IMR-90 (cell line): ENCODE measurements around the gene MCTP2. TPM values are rescaled to one million over a fixed set of nuclear protein-coding genes. Genes with fewer than 3 reads are reported as not detected.

ENCODE experiments used
- ATAC-seq: fragments of 200-7000 bp; cut with Tn5 transposase; 2 replicates; pipeline ENCODE4 v1.9.1; 2020; ENCODE audit warnings: low read depth, mild to moderate bottlenecking, moderate library complexity
- BruUV-seq: library from RNA; stranded (reverse); fragments of 400-500 nt; replicated peaks from 2 replicates; lab custom pipeline; 2021; lab: Mats Ljungman, UMichigan
- CTCF ChIA-PET: fragments of 300-600 bp; formaldehyde crosslinking; extraction: SDS; loops from one replicate; lab custom pipeline; 2021; ENCODE audit warnings: antibody characterized with exemption; lab: Yijun Ruan, JAX
- POLR2A ChIA-PET: fragments of 300-600 bp; sonication (Branson Sonifier 250); formaldehyde crosslinking; loops from one replicate; lab custom pipeline; 2022; ENCODE audit warnings: antibody characterized with exemption; ENCODE audit not compliant: unreplicated experiment; lab: Charles Lee
- DNase-seq: peaks from one replicate; pipeline ENCODE4 v3.0.0; 2013
- H2AFZ ChIP-seq: replicated peaks from 2 replicates; pipeline ENCODE3; 2013; ENCODE audit warnings: low read length, mild to moderate bottlenecking; ENCODE audit not compliant: poor library complexity
- H2AK5ac ChIP-seq: 2 replicates; pipeline ENCODE4 v1.6.1; 2013; ENCODE audit warnings: low read depth, low read length, inconsistent platforms
- H2AK9ac ChIP-seq: replicated peaks from 2 replicates; pipeline ENCODE3; 2013; ENCODE audit warnings: mild to moderate bottlenecking, low read depth, low read length, moderate library complexity; ENCODE audit not compliant: poor library complexity
- H2BK120ac ChIP-seq: 2 replicates; pipeline ENCODE4 v1.6.1; 2013; ENCODE audit warnings: low read depth, low read length, inconsistent platforms
- H2BK15ac ChIP-seq: 3 replicates; pipeline ENCODE4 v1.6.1; 2013; ENCODE audit warnings: low read depth, low read length, inconsistent platforms
- H2BK20ac ChIP-seq: 2 replicates; pipeline ENCODE4 v1.6.1; 2013; ENCODE audit warnings: low read depth, mild to moderate bottlenecking, inconsistent platforms, low read length, moderate library complexity
- H2BK5ac ChIP-seq: 2 replicates; pipeline ENCODE4 v1.6.1; 2013; ENCODE audit warnings: mild to moderate bottlenecking, low read depth, low read length, inconsistent platforms; ENCODE audit not compliant: poor library complexity, severe bottlenecking
- H3K14ac ChIP-seq: replicated peaks from 2 replicates; pipeline ENCODE4 v1.6.1; 2013; ENCODE audit warnings: low read depth, low read length, inconsistent platforms
- H3K18ac ChIP-seq: 2 replicates; pipeline ENCODE4 v1.6.1; 2013; ENCODE audit warnings: low read depth, low read length, control low read depth
- H3K23ac ChIP-seq: 2 replicates; pipeline ENCODE4 v1.6.1; 2013; ENCODE audit warnings: low read depth, low read length, inconsistent platforms
- H3K27ac ChIP-seq: 2 replicates; pipeline ENCODE4 v1.5.1; 2013; ENCODE audit warnings: mild to moderate bottlenecking, control low read depth, low read length; ENCODE audit not compliant: insufficient read depth
- H3K27me3 ChIP-seq: 2 replicates; pipeline ENCODE4 v1.6.1; 2013; ENCODE audit warnings: low read length; ENCODE audit not compliant: control insufficient read depth, insufficient read depth
- H3K36me3 ChIP-seq: 2 replicates; pipeline ENCODE4 v1.6.1; 2013; ENCODE audit warnings: low read length, mixed read lengths; ENCODE audit not compliant: control insufficient read depth, insufficient read depth
- H3K4ac ChIP-seq: 2 replicates; pipeline ENCODE4 v1.6.1; 2013; ENCODE audit warnings: low read depth, low read length, inconsistent platforms
- H3K4me1 ChIP-seq: 2 replicates; pipeline ENCODE4 v1.6.1; 2013; ENCODE audit warnings: low read length, mixed read lengths; ENCODE audit not compliant: control insufficient read depth, insufficient read depth
- H3K4me2 ChIP-seq: 2 replicates; pipeline ENCODE4 v1.6.1; 2013; ENCODE audit warnings: low read depth, mild to moderate bottlenecking, control low read depth, low read length, moderate library complexity
- H3K4me3 ChIP-seq: 2 replicates; pipeline ENCODE4 v1.5.1; 2013; ENCODE audit warnings: low read depth, mild to moderate bottlenecking, control low read depth, low read length, moderate library complexity; ENCODE audit not compliant: insufficient read depth
- H3K56ac ChIP-seq: 2 replicates; pipeline ENCODE4 v1.6.1; 2013; ENCODE audit warnings: low read length, inconsistent platforms; ENCODE audit not compliant: insufficient read depth; ENCODE audit errors: extremely low read depth
- H3K79me1 ChIP-seq, 2 experiments: 2 replicates each; pipeline ENCODE4 v1.6.1; 2013; ENCODE audit warnings: low read length in 2 of 2, inconsistent platforms in 1 of 2, low read depth in 1 of 2
- H3K9ac ChIP-seq: 2 replicates; pipeline ENCODE4 v1.6.1; 2013; ENCODE audit warnings: low read depth, low read length, control low read depth
- H3K9me1 ChIP-seq: 2 replicates; pipeline ENCODE4 v1.6.1; 2013; ENCODE audit warnings: low read length, inconsistent platforms; ENCODE audit not compliant: insufficient read depth
- H3K9me3 ChIP-seq: 2 replicates; pipeline ENCODE4 v1.6.1; 2013; ENCODE audit warnings: low read length; ENCODE audit not compliant: control insufficient read depth, insufficient read depth
- H4K20me1 ChIP-seq: 2 replicates; pipeline ENCODE4 v1.6.1; 2013; ENCODE audit warnings: low read length, inconsistent platforms; ENCODE audit not compliant: insufficient read depth
- H4K5ac ChIP-seq: 2 replicates; pipeline ENCODE4 v1.6.1; 2013; ENCODE audit warnings: mild to moderate bottlenecking, low read depth, low read length, control low read depth
- H4K8ac ChIP-seq, 2 experiments: 2 replicates each; pipeline ENCODE4 v1.6.1; 2013; ENCODE audit warnings: low read depth in 2 of 2, low read length in 2 of 2, control low read depth in 1 of 2, inconsistent platforms in 1 of 2
- H4K91ac ChIP-seq: 2 replicates; pipeline ENCODE4 v1.6.1; 2013; ENCODE audit warnings: low read depth, low read length, inconsistent platforms; ENCODE audit not compliant: insufficient read depth
- BHLHE40 ChIP-seq: fragments of 150-350 bp; IDR thresholded peaks from 2 replicates; pipeline ENCODE4 v1.6.1; 2016; ENCODE audit warnings: mild to moderate bottlenecking, low read depth, low read length
- CEBPB ChIP-seq: IDR thresholded peaks from 2 replicates; pipeline ENCODE4 v1.6.1; 2012; ENCODE audit warnings: low read depth, low read length, improper control_type of control experiment
- FOS ChIP-seq: fragments of 150-350 bp; IDR thresholded peaks from 2 replicates; pipeline ENCODE4 v1.6.1; 2016; ENCODE audit warnings: low read depth, low read length
- MAFK ChIP-seq: IDR thresholded peaks from 2 replicates; pipeline ENCODE4 v1.6.1; 2012; ENCODE audit warnings: low read depth, low read length, improper control_type of control experiment
- MAZ ChIP-seq: IDR thresholded peaks from 2 replicates; pipeline ENCODE4 v1.6.1; 2012; ENCODE audit warnings: low read depth, mild to moderate bottlenecking, low read length, improper control_type of control experiment, moderate library complexity, borderline replicate concordance
- MXI1 ChIP-seq: IDR thresholded peaks from 2 replicates; pipeline ENCODE4 v1.6.1; 2012; ENCODE audit warnings: low read depth, mild to moderate bottlenecking, low read length, moderate library complexity, borderline replicate concordance
- NFE2L2 ChIP-seq: fragments of 150-350 bp; IDR thresholded peaks from 2 replicates; pipeline ENCODE4 v1.6.1; 2016; ENCODE audit warnings: low read depth, mild to moderate bottlenecking, low read length
- POLR2A ChIP-seq: IDR thresholded peaks from 2 replicates; pipeline ENCODE4 v1.6.1; 2012; ENCODE audit warnings: mild to moderate bottlenecking, low read depth, low read length
- RAD21 ChIP-seq: IDR thresholded peaks from 2 replicates; pipeline ENCODE4 v1.6.1; 2012; ENCODE audit warnings: low read length, improper control_type of control experiment
- RCOR1 ChIP-seq: IDR thresholded peaks from 2 replicates; pipeline ENCODE4 v1.6.1; 2012; ENCODE audit warnings: mild to moderate bottlenecking, low read length, improper control_type of control experiment; ENCODE audit not compliant: insufficient replicate concordance
- RFX5 ChIP-seq: IDR thresholded peaks from 2 replicates; pipeline ENCODE4 v1.8.0; 2012; ENCODE audit warnings: low read depth, mild to moderate bottlenecking, low read length, moderate library complexity
- SMC3 ChIP-seq: fragments of 150-350 bp; IDR thresholded peaks from 2 replicates; pipeline ENCODE4 v1.6.1; 2016; ENCODE audit warnings: low read depth, mild to moderate bottlenecking, antibody characterized with exemption, low read length, moderate library complexity
- WGBS, 2 experiments: methylation state at CpG; one replicate each; pipeline versions ENCODE4 v1.1.5 to v1.1.7; 2013; ENCODE audit warnings: missing lambda C conversion rate in 2 of 2; ENCODE audit not compliant: insufficient read length in 1 of 2; ENCODE audit errors: extremely low coverage in 2 of 2; 5-methylcytosine and 5-hydroxymethylcytosine counted together
- dilution Hi-C: fragments of 300-500 bp; cut with HindIII; formaldehyde crosslinking; loops from one replicate; pipeline ENCODE4 v1.14.3; 2018; ENCODE audit warnings: low sequenced_read_pairs; ENCODE audit not compliant: unreplicated experiment
- in situ Hi-C: fragments of 300-500 bp; cut with MboI; formaldehyde crosslinking; loops from 3 replicates; pipeline ENCODE4 v1.14.3; 2019; ENCODE audit warnings: low sequenced_read_pairs, inconsistent platforms, mixed read lengths
- intact Hi-C: fragments of 100-400 bp; cut with micrococcal nuclease; formaldehyde crosslinking; loops from 2 replicates; pipeline ENCODE4 v1.10.0; 2022
- polyA plus RNA-seq, 3 experiments: library from polyadenylated mRNA; depleted of rRNA; stranded (reverse); fragments of >200 nt; gene quantifications; 2 replicates each; pipeline ENCODE4 v1.2.3, GENCODE V29; 2012; ENCODE audit warnings: low replicate concordance in 1 of 3
- total RNA-seq: library from RNA; depleted of rRNA; stranded (reverse); fragments of >200 nt; gene quantifications from 2 replicates; pipeline ENCODE4 v1.2.3, GENCODE V29; 2012
- TF ChIP-seq, protein P1 (sequence below): conservative IDR thresholded peaks from 2 replicates; pipeline ENCODE4 v1.5.1; 2012; ENCODE audit warnings: mild to moderate bottlenecking, low read depth, low read length, improper control_type of control experiment
- TF ChIP-seq, protein P2 (sequence below): fragments of 150-350 bp; IDR thresholded peaks from 2 replicates; pipeline ENCODE4 v1.6.1; 2017; ENCODE audit warnings: mild to moderate bottlenecking, antibody characterized with exemption, low read length, low read depth
- TF ChIP-seq, protein P3 (sequence below): fragments of 150-350 bp; IDR thresholded peaks from 2 replicates; pipeline ENCODE4 v1.6.1; 2016; ENCODE audit warnings: low read depth, mild to moderate bottlenecking, low read length, moderate library complexity, borderline replicate concordance

Gene MCTP2
- total and polyA plus RNA-seq, 2 of the 4 experiments (the other 2 are of a cell fraction) = 5.1 to 9.9 TPM

GRCh38 chr15:94477913-94478553, 246.7 kb downstream of the MCTP2 start:
- no peak overlapping the region for H2BK15ac ChIP-seq
- H2BK5ac ChIP-seq = no peak overlapping the region
- no peak overlapping the region for H3K27ac ChIP-seq
- no peaks in the 10 kb centered on the region for H3K9me3 ChIP-seq
- H3K4ac ChIP-seq = no peak overlapping the region
- no peak overlapping the region for H3K56ac ChIP-seq
- H3K14ac ChIP-seq = no peak overlapping the region
- no peak for DNase-seq
- ATAC-seq = no peak
- H3K9me1 ChIP-seq = no peaks in the 10 kb centered on the region
- no peak overlapping the region for H2AK5ac ChIP-seq
- TF ChIP-seq NFE2L2 = no peak
- TF ChIP-seq RFX5 = no peak
- TF ChIP-seq MXI1 = no peak
- no peak for TF ChIP-seq FOS
- TF ChIP-seq MAFK = no peak
- TF ChIP-seq POLR2A = no peak
- no peak for TF ChIP-seq RCOR1
- TF ChIP-seq, protein P1, sequence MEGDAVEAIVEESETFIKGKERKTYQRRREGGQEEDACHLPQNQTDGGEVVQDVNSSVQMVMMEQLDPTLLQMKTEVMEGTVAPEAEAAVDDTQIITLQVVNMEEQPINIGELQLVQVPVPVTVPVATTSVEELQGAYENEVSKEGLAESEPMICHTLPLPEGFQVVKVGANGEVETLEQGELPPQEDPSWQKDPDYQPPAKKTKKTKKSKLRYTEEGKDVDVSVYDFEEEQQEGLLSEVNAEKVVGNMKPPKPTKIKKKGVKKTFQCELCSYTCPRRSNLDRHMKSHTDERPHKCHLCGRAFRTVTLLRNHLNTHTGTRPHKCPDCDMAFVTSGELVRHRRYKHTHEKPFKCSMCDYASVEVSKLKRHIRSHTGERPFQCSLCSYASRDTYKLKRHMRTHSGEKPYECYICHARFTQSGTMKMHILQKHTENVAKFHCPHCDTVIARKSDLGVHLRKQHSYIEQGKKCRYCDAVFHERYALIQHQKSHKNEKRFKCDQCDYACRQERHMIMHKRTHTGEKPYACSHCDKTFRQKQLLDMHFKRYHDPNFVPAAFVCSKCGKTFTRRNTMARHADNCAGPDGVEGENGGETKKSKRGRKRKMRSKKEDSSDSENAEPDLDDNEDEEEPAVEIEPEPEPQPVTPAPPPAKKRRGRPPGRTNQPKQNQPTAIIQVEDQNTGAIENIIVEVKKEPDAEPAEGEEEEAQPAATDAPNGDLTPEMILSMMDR = no peak
- TF ChIP-seq, protein P2, sequence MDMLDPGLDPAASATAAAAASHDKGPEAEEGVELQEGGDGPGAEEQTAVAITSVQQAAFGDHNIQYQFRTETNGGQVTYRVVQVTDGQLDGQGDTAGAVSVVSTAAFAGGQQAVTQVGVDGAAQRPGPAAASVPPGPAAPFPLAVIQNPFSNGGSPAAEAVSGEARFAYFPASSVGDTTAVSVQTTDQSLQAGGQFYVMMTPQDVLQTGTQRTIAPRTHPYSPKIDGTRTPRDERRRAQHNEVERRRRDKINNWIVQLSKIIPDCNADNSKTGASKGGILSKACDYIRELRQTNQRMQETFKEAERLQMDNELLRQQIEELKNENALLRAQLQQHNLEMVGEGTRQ = no peak
- no peak for TF ChIP-seq SMC3
- TF ChIP-seq CEBPB = no peak
- TF ChIP-seq BHLHE40 = no peak
- TF ChIP-seq RAD21 = no peak
- no peak for TF ChIP-seq MAZ
- TF ChIP-seq, protein P3, sequence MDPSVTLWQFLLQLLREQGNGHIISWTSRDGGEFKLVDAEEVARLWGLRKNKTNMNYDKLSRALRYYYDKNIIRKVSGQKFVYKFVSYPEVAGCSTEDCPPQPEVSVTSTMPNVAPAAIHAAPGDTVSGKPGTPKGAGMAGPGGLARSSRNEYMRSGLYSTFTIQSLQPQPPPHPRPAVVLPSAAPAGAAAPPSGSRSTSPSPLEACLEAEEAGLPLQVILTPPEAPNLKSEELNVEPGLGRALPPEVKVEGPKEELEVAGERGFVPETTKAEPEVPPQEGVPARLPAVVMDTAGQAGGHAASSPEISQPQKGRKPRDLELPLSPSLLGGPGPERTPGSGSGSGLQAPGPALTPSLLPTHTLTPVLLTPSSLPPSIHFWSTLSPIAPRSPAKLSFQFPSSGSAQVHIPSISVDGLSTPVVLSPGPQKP = no peak
- no peaks in the 10 kb centered on the region for H3K36me3 ChIP-seq
- H2AK9ac ChIP-seq = no peak overlapping the region
- BruUV-seq = no TSS peak
- no CpG with 5 or more reads among the region's 7 CpGs for WGBS, 2 experiments
- H3K4me2 ChIP-seq = no peak overlapping the region
- H4K91ac ChIP-seq = no peak overlapping the region
- no peak overlapping the region for H4K8ac ChIP-seq
- dilution Hi-C loops = no loop called here
- H3K79me1 ChIP-seq = no peaks in the 10 kb centered on the region
- ChIA-PET CTCF (interaction anchor here (0.8 kb wide), 1 partner anchor 14 kb away, joined by 3 read pairs; no protein-coding TSS in a partner anchor), POLR2A (no interaction called here)
- H3K4me3 ChIP-seq = no peak overlapping the region
- no peak overlapping the region for H3K23ac ChIP-seq
- H3K9ac ChIP-seq = no peak overlapping the region
- intact Hi-C loops = no loop called here
- no peak overlapping the region for H2BK20ac ChIP-seq
- no peak overlapping the region for H2BK120ac ChIP-seq
- H3K27me3 ChIP-seq = no peaks in the 10 kb centered on the region
- no peaks in the 10 kb centered on the region for H3K4me1 ChIP-seq
- no peak overlapping the region for H3K18ac ChIP-seq
- no peak overlapping the region for H2AFZ ChIP-seq
- no peaks in the 10 kb centered on the region for H4K20me1 ChIP-seq
- H4K5ac ChIP-seq = no peak overlapping the region
- in situ Hi-C loops = no loop called here
